ENCODE data around the gene SZRD1. TPM values are rescaled to one million over a fixed set of nuclear protein-coding genes. Genes with fewer than 3 reads are reported as not detected.

Gene SZRD1
- total RNA-seq, 1 donor from 2014 or later = 24.1 TPM

DNA sequence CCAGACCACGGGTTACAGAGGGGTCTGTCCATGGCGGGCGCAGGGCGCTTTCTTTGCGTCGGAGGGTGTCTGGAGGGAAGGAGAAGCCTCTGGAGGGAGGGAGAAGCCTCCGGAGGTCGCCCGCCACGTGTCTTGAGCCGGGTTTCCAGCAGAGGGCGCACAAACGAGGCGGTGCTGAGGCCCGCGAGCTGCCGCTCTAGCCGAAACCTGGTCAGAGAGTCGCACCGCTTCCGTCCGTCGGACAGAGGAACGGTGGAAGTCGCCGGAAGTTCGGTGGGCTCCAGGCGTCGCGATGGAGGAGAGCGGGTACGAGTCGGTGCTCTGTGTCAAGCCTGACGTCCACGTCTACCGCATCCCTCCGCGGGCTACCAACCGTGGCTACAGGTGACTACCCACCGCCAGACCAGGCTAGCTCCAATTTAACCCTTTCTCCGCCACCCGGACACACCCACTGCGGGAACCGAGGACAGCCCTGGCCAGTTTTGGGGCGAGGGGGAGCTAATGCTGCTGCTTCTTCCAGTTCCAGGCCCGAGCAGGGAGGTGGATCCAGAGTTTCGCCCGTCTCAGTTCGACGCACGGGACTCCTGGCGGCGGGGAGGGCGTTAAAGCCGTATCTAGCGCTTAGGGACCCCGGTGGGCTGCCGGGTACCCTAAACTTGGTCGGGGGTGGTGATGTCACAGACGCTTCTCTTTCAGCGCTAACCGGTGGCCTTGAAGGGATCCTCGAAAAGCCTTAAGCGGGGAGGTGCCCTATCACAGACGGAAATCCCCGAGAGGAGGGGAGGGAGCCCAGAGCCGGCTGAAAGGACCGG lies 73.6 kb downstream of the SZRD1 start, which contains the start of gene NECAP2:
NECAP2 (plus strand) TSS at position 255 of the 812 bp plus-strand sequence; CDS start at position 293, 38 bp downstream.
- peak; percentile 96 for DNase-seq

DNA sequence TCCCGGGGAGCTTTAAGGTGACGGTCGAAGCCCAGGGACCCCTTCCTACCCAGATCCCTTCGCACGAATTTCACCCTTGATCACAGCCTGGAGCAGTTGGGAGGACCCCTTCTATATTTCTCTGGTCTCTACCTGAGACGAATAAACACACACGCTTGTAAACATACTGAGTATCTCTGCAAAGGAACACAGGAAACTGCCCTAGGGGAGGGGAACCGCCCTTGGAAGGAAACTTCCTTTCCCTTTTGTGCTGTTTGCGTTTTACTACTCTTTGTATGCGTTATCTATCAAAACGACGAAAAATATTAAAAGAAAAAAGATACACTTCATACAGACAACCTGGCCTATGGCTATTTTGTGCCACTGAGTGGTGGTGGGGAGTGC lies 74.2 kb downstream of the SZRD1 start:
- DNase-seq = peak; percentile 9

DNA sequence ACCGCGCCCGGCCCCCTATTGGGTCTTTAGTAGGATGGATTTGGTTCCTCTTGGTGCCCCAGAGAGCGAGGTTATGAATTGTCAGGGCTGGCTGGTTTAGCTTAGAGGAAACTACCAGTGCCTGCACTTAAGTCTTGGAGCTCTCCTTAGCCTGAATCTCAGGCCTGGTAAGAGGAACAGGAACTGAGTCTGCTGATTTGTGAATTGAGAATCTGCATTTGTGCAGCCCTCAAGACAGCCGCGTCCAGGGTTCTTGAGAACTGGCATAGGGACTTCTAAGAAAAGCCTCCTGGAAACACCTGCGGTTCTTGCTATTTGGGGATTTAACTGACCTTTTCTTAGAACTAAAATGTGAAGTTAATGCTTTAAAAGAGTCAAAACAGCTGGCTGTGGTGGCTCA lies 75.2 kb downstream of the SZRD1 start:
- no peak for DNase-seq

DNA sequence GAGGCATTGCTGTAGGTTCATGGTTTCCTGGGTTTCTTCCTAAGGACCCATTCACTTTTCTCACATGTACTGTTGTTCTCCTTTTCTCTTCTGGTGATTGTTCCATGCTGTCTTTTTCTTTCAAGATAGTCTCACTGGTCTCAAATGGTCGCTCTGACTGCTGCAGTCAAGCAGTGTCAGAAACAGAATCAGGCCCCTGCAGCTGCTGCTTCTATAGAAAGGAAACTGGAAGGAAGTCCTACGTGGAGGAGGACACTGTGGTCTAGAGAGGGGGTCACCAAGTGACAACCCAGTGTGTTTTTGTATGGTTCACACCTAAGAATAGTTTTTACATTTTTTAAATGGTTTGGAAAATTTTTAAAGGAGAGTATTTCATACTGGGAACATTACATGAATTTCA lies 75.9 kb downstream of the SZRD1 start:
- no peak for DNase-seq

DNA sequence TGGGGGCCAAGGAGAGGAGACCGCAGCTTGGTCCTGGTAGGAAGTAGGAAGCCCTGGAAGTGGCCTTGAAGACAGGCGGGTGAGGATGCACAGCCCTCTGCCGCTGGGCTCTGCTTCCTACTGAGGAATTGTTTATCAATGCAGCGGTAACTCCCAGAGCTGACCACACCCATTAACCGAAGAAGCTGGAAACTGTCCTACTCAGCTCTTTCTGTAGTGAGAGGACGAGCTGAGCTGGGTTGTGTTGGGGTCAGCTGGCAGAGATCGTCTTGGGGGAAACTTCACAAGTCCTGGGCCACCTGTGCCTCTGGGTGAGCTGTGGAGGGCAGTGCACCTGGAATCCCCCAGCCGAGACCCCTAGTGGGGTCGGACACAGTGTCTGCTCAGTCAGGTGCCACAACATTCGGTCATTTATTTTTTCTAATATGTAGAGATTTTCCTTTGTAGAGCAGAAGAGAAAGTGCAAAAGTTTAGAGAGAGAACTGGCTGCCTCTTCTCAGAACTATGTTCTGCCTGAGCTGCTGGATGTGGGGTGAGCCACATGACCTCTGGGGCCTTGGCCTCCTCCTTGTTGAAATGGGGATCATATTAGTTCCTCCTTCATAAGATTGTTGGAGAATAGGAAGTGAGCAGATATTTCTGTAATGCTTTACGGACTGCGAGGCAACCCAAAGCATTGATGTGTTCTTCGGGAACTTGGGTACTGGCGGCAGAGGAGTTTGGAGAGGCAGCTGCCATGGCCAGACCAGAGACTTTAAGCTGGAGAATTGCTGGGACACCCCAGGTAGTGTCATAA lies 77.1 kb downstream of the SZRD1 start:
- DNase-seq = no peak

DNA sequence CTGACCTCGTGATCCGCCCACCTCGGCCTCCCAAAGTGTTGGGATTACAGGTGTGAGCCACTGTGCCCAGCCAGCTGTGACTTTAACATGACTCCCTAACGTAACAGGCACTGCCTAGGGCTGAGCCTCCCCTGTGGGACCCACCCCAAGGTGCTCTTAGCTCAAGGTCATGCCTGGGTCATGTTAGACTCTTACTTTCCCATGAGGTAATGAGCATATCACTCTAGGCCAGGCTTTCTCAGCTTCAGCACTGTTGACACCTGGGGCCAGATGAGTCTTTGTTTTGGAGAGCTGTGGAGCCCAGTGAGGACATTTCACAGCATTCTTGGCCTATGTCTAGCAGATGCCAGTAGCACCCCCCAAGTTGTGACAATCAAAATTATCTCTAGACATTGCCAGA lies 78.0 kb downstream of the SZRD1 start:
- DNase-seq = no peak

DNA sequence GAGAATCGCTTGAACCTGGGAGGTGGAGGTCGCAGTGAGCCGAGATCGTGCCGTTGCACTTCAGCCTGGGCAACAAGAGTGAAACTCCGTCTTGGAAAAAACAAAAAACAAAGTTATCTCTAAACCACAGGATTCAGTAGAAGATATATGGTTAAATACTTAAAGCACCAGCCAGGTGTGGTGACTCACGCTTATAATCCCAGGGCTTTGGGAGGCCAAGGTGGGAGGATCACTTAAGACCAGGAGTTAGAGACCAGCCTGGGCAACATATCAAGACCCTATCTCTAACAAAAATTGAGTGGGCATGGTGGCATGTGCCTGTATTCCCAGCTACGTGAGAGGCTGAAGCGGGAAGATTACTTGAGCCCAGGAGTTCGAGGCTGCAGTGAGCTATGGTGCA lies 79.1 kb downstream of the SZRD1 start:
- no peak for DNase-seq

DNA sequence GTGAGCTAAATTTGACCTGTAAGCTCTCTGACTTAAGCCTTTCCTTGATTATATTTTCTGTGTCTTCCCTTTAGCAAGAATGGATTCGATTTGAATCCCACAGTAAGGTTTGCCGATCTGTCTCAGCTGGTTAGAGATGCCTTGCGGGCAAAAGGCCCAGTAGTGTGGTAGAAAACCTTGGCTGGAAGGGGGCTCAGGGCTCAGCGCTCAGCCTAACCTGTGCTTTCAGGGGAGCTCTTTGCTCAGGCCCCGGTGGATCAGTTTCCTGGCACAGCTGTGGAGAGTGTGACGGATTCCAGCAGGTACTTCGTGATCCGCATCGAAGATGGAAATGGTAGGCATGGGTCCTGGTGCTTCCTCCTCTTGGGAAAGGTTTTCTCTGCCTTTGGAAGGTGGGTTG lies 80.6 kb downstream of the SZRD1 start:
- DNase-seq = no peak

Other genes with a start within 250 kb of the SZRD1 start
- gene EPHA2, start 211.2 kb upstream of the SZRD1 start, total RNA-seq = 62.2 TPM
- gene ARHGEF19, start 154.6 kb upstream of the SZRD1 start, total RNA-seq = 27.6 TPM
- 3.0 TPM for gene CPLANE2, start 130.1 kb upstream of the SZRD1 start, total RNA-seq
- gene FBXO42, start 14.8 kb upstream of the SZRD1 start, total RNA-seq = 19.9 TPM
- not detected for gene SPATA21, start 70.2 kb downstream of the SZRD1 start, total RNA-seq
- 41.2 TPM for gene NECAP2, start 73.5 kb downstream of the SZRD1 start, total RNA-seq
- under 0.01 TPM for gene RNU1-1, start 147.0 kb downstream of the SZRD1 start, total RNA-seq
- 173 TPM for gene NBPF1, start 246.3 kb downstream of the SZRD1 start, total RNA-seq